ENCODE data around the gene GSDMA. TPM values are rescaled to one million over a fixed set of nuclear protein-coding genes. Genes with fewer than 3 reads are reported as not detected.

The GSDMA gene
- total RNA-seq, 2 donors from 2014 or later = 0.17 to 0.90 TPM

GRCh38 chr17:39950871-39951348, 11.9 kb upstream of the GSDMA start:
- intact Hi-C loops (cut with DNase I) = no loop called here
- Histone ChIP-seq H3K27ac (no peak overlapping the region), H3K27me3 (no peaks in the 10 kb centered on the region), H3K36me3 (no peaks in the 10 kb centered on the region), H3K9ac (ENCODE audit: low read depth in 2 of 2, low read length in 2 of 2) (no peak overlapping the region), H3K9me3 (no peaks in the 10 kb centered on the region), H3K4me3 (no peak overlapping the region), H3K4me1 (no peaks in the 10 kb centered on the region)
- no peak for TF ChIP-seq CTCF (IDR thresholded peaks at IDR 0.05)
- no peak for DNase-seq

GRCh38 chr17:39951924-39952679, 10.7 kb upstream of the GSDMA start:
- Histone ChIP-seq H3K36me3 (no peaks in the 10 kb centered on the region), H3K27ac (no peak overlapping the region), H3K9me3 (no peaks in the 10 kb centered on the region), H3K4me1 (no peaks in the 10 kb centered on the region), H3K9ac (ENCODE audit: low read depth in 2 of 2, low read length in 2 of 2) (peak overlapping the region; percentile 48 to 79), H3K4me3 (peak overlapping the region; percentile 39), H3K27me3 (no peaks in the 10 kb centered on the region)
- no peak for TF ChIP-seq CTCF (IDR thresholded peaks at IDR 0.05)
- DNase-seq = peak; percentile 47
- intact Hi-C loops (cut with DNase I) = no loop called here

GRCh38 chr17:39952680-39953470, 9.9 kb upstream of the GSDMA start:
- Histone ChIP-seq H3K36me3 (no peaks in the 10 kb centered on the region), H3K9me3 (no peaks in the 10 kb centered on the region), H3K27me3 (no peaks in the 10 kb centered on the region), H3K27ac (no peak overlapping the region), H3K4me3 (peak overlapping the region; percentile 39), H3K4me1 (no peaks in the 10 kb centered on the region), H3K9ac (ENCODE audit: low read depth in 2 of 2, low read length in 2 of 2) (peak overlapping the region; percentile 48 to 79)
- peak; percentile 100 for DNase-seq
- TF ChIP-seq CTCF (IDR thresholded peaks at IDR 0.05) = no peak
- intact Hi-C loops (cut with DNase I) = no loop called here

GRCh38 chr17:39953471-39953888, 9.3 kb upstream of the GSDMA start:
- peak overlapping the region in 1 of 2 donors; percentile 3 for H3K9ac ChIP-seq (ENCODE audit: low read depth in 2 of 2, low read length in 2 of 2)
- H3K27ac ChIP-seq = no peak overlapping the region
- H3K4me1 ChIP-seq = no peaks in the 10 kb centered on the region
- H3K27me3 ChIP-seq = no peaks in the 10 kb centered on the region
- intact Hi-C loops (cut with DNase I) = no loop called here
- no peak for DNase-seq
- H3K9me3 ChIP-seq = no peaks in the 10 kb centered on the region
- TF ChIP-seq CTCF (IDR thresholded peaks at IDR 0.05) = no peak
- no peaks in the 10 kb centered on the region for H3K36me3 ChIP-seq
- H3K4me3 ChIP-seq = peak overlapping the region; percentile 22

- H3K9ac ChIP-seq (ENCODE audit: low read depth in 2 of 2, low read length in 2 of 2) = no peak overlapping the region
These were observed 7.9 kb upstream of the GSDMA start for GRCh38 chr17:39954876-39955275.

More at GRCh38 chr17:39954876-39955275, 7.9 kb upstream of the GSDMA start:
- H3K9me3 ChIP-seq = no peaks in the 10 kb centered on the region
- no peaks in the 10 kb centered on the region for H3K4me1 ChIP-seq
- no peak for DNase-seq
- H3K27me3 ChIP-seq = no peaks in the 10 kb centered on the region
- TF ChIP-seq CTCF (IDR thresholded peaks at IDR 0.05) = no peak
- no peak overlapping the region for H3K4me3 ChIP-seq
- H3K27ac ChIP-seq = no peak overlapping the region
- intact Hi-C loops (cut with DNase I) = no loop called here
- H3K36me3 ChIP-seq = no peaks in the 10 kb centered on the region
